Progenitor cell of endocrine pancreas (in vitro differentiated cells): ENCODE results near the gene HNRNPA2B1. TPM values are rescaled to one million over a fixed set of nuclear protein-coding genes. Genes with fewer than 3 reads are reported as not detected.
"Not testable (repeated sequence)": the region's sequence is repeated elsewhere in the genome, so short reads cannot be mapped to it uniquely, and the experiment has no call there.

ENCODE experiments used
- DNase-seq: peaks from one replicate; pipeline ENCODE4 v3.0.0; 2021; ENCODE audit warnings: low spot score; ENCODE audit not compliant: unreplicated experiment
- H3K27ac Mint-ChIP-seq: 2 replicates; pipeline ENCODE4 v1.8.0; 2021; ENCODE audit warnings: mild to moderate bottlenecking, moderate library complexity, mixed read lengths
- H3K27me3 Mint-ChIP-seq: 2 replicates; pipeline ENCODE4 v1.8.0; 2021; ENCODE audit warnings: mixed read lengths
- H3K36me3 Mint-ChIP-seq: 2 replicates; pipeline ENCODE4 v1.8.0; 2022; ENCODE audit warnings: mixed read lengths; ENCODE audit not compliant: insufficient read depth
- H3K4me1 Mint-ChIP-seq: 2 replicates; pipeline ENCODE4 v1.8.0; 2021; ENCODE audit warnings: low read depth, mixed read lengths
- H3K4me3 Mint-ChIP-seq: 2 replicates; pipeline ENCODE4 v1.8.0; 2021; ENCODE audit warnings: low read depth, mild to moderate bottlenecking, moderate library complexity, mixed read lengths
- H3K9me3 Mint-ChIP-seq: 2 replicates; pipeline ENCODE4 v1.8.0; 2021; ENCODE audit warnings: low read depth, mixed read lengths
- CTCF ChIP-seq: fragments of 200-600 bp; sonication (generic); IDR thresholded peaks from one replicate; pipeline ENCODE4 v1.5.0; 2021; ENCODE audit warnings: antibody characterized with exemption, mild to moderate bottlenecking; ENCODE audit not compliant: unreplicated experiment
- total RNA-seq: library from RNA; stranded (reverse); gene quantifications from 2 replicates; pipeline ENCODE4 v1.2.1, GENCODE V29; 2021

Gene HNRNPA2B1
- total RNA-seq, 1 donor from 2014 or later = 984 TPM

GRCh38 chr7:26155531-26156375 is 44.8 kb downstream of the HNRNPA2B1 start:
- Mint-ChIP-seq H3K36me3 (peaks cover under 1% of the 10 kb centered on the region), H3K4me1 (peaks cover 30% of the 10 kb centered on the region), H3K4me3 (no peak overlapping the region), H3K9me3 (no peaks in the 10 kb centered on the region), H3K27ac (no peak overlapping the region), H3K27me3 (peaks cover 24% of the 10 kb centered on the region)
- no peak for TF ChIP-seq CTCF
- DNase-seq = no peak

GRCh38 chr7:26153823-26154783 is 46.4 kb downstream of the HNRNPA2B1 start:
- no peak for DNase-seq
- Mint-ChIP-seq H3K36me3 (no peaks in the 10 kb centered on the region), H3K4me3 (peak overlapping the region; percentile 89), H3K4me1 (peaks cover 25% of the 10 kb centered on the region), H3K27ac (peak overlapping the region; percentile 85), H3K27me3 (peaks cover 33% of the 10 kb centered on the region), H3K9me3 (no peaks in the 10 kb centered on the region)
- TF ChIP-seq CTCF = no peak

DNA sequence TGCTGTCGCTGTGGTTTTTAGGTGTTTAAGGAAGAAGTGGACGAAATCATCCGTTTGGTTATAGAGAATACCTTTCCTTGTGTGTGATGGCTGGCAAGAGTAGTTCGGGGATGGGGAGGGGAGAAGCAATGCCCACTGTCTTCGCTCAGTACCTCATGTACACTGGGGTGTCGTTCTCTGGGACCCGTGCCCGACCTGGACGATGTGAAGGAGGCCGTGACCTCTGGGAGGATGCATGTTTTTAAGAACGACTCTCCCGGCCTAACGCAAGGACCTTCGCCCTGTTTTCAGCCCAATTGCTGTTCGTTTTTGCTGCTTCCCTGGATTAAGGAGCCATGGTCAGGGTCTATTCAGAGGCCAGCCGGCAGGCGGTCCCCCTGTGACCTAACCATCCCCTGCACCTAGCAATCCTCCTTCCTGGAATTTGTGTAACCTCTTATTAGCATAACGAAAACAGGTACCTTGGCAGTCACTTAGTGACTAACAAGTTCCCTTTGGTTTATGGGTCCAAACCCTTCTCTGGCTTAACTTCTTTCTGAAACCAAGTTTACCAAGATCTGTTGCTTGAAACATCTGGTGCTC is 47.2 kb downstream of the HNRNPA2B1 start:
- DNase-seq = no peak
- peak; percentile 22 for TF ChIP-seq CTCF
- Mint-ChIP-seq H3K36me3 (no peaks in the 10 kb centered on the region), H3K4me1 (peaks cover 23% of the 10 kb centered on the region), H3K27ac (peak overlapping the region; percentile 85), H3K4me3 (peak overlapping the region; percentile 89), H3K9me3 (no peaks in the 10 kb centered on the region), H3K27me3 (peaks cover 33% of the 10 kb centered on the region)

- not testable (repeated sequence) for H3K9me3 Mint-ChIP-seq, DNase-seq, H3K36me3 Mint-ChIP-seq
- peaks cover 33% of the 10 kb centered on the region for H3K27me3 Mint-ChIP-seq
- H3K27ac Mint-ChIP-seq = peak overlapping the region; percentile 85
- H3K4me3 Mint-ChIP-seq = peak overlapping the region; percentile 89
- H3K4me1 Mint-ChIP-seq = peaks cover 23% of the 10 kb centered on the region
These were observed 47.7 kb downstream of the HNRNPA2B1 start for GRCh38 chr7:26152782-26153240.

- peak; percentile 63 for DNase-seq
- Mint-ChIP-seq H3K9me3 (no peaks in the 10 kb centered on the region), H3K4me3 (peak within 1 kb of the TSS; percentile 89), H3K27ac (peak within 1 kb of the TSS; percentile 85), H3K27me3 (peaks cover 33% of the 10 kb centered on the region), H3K36me3 (no peaks in the 10 kb centered on the region), H3K4me1 (peaks cover 23% of the 10 kb centered on the region)
- TF ChIP-seq CTCF = peak; percentile 19
These were observed 48.4 kb downstream of the HNRNPA2B1 start, which contains the start of gene NFE2L3 for GRCh38 chr7:26151953-26152781. Gene NFE2L3, plus strand, starts transcription at chr7:26152198. Its CDS starts 301 bp downstream, at chr7:26152499.
